IPS-20b (cell line): Measurements from ENCODE around the gene PAK1.

Experiments used
- H3K27ac ChIP-seq: one replicate; pipeline ENCODE4 v1.5.1; 2013; ENCODE audit warnings: low read length
- H3K27me3 ChIP-seq: 2 replicates; pipeline ENCODE4 v1.6.1; 2013; ENCODE audit warnings: mild to moderate bottlenecking, low read length, inconsistent platforms; ENCODE audit not compliant: insufficient read depth
- H3K36me3 ChIP-seq: 2 replicates; pipeline ENCODE4 v1.6.1; 2013; ENCODE audit warnings: low read depth, mild to moderate bottlenecking, inconsistent platforms, low read length, moderate library complexity; ENCODE audit not compliant: insufficient read depth
- H3K4me1 ChIP-seq: 2 replicates; pipeline ENCODE4 v1.6.1; 2013; ENCODE audit warnings: mild to moderate bottlenecking, control low read depth, inconsistent platforms, low read length, moderate library complexity; ENCODE audit not compliant: insufficient read depth
- H3K4me3 ChIP-seq: 2 replicates; pipeline ENCODE4 v1.5.1; 2013; ENCODE audit warnings: mild to moderate bottlenecking, low read length, inconsistent platforms
- H3K9ac ChIP-seq: 2 replicates; pipeline ENCODE4 v1.6.1; 2013; ENCODE audit warnings: low read depth, mild to moderate bottlenecking, inconsistent platforms, low read length, moderate library complexity
- H3K9me3 ChIP-seq: 2 replicates; pipeline ENCODE4 v1.6.1; 2013; ENCODE audit warnings: mild to moderate bottlenecking, low read depth, low read length, inconsistent platforms; ENCODE audit not compliant: insufficient read depth

PAK1 gene

GRCh38 chr11:77435972-77436371 is 37.9 kb downstream of the PAK1 start:
- no peaks in the 10 kb centered on the region for H3K27me3 ChIP-seq
- no peak overlapping the region for H3K4me3 ChIP-seq
- no peak overlapping the region for H3K27ac ChIP-seq
- no peaks in the 10 kb centered on the region; the same call in 1 of the 2 replicates for H3K4me1 ChIP-seq
- H3K36me3 ChIP-seq: no peaks in the 10 kb centered on the region
- H3K9me3 ChIP-seq: no peaks in the 10 kb centered on the region
- H3K9ac ChIP-seq: no peak overlapping the region

DNA sequence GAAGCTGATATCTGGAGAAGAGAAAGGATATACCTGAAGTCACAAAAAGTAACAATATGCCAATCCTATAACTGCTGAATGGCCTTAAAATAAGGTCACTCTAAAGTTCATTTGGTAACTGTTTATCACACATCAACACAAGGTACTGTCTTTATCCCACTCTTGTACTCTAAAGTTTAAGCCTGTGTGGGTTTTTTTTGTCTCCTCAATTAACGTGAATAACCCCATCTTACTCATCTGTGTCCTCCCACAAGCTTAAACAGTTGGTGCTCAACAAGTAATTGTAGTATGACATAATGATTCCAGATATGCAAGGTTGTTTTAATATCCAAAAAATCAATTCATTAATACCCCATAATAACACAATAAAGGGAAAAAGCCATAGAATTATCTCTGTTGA is 42.1 kb downstream of the PAK1 start:
- Histone ChIP-seq H3K9me3 (no peaks in the 10 kb centered on the region), H3K9ac (no peak overlapping the region), H3K27me3 (no peaks in the 10 kb centered on the region), H3K36me3 (no peaks in the 10 kb centered on the region), H3K27ac (no peak overlapping the region), H3K4me3 (no peak overlapping the region), H3K4me1 (0 out of 2 replicates have a peak, but pooled peaks cover 4% of the 10 kb centered on the region)

DNA sequence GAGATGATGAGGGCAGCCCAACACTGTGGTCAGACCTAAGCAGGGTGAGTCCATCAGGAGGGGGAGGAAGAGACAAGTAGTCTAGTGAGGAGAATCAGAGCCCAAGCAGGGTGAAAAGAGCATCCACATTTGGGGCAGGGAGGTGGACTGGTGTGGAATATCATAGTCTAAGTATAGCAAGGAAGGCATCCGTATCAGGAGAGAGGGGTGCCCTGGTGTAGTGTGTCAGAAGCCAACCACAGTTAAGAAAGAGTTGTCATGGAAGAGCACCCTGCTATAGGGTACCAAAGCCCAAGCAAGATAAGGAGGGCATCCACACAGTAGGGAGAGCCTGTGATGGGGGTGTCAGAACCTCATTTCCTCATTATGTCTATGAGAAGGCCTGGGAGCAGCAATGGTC is 45.3 kb downstream of the PAK1 start:
- no peak overlapping the region for H3K4me3 ChIP-seq
- H3K9ac ChIP-seq: no peak overlapping the region
- H3K36me3 ChIP-seq: no peaks in the 10 kb centered on the region
- peaks cover 4% of the 10 kb centered on the region; the same call in 1 of the 2 replicates for H3K4me1 ChIP-seq
- no peaks in the 10 kb centered on the region for H3K9me3 ChIP-seq
- no peaks in the 10 kb centered on the region for H3K27me3 ChIP-seq
- no peak overlapping the region for H3K27ac ChIP-seq

GRCh38 chr11:77425346-77425745 is 48.5 kb downstream of the PAK1 start:
- no peak overlapping the region for H3K9ac ChIP-seq
- H3K36me3 ChIP-seq: no peaks in the 10 kb centered on the region
- H3K9me3 ChIP-seq: no peaks in the 10 kb centered on the region
- H3K4me1 ChIP-seq: peaks cover 16% of the 10 kb centered on the region; the same call in 1 of the 2 replicates
- H3K4me3 ChIP-seq: no peak overlapping the region
- no peak overlapping the region for H3K27ac ChIP-seq
- no peaks in the 10 kb centered on the region for H3K27me3 ChIP-seq

DNA sequence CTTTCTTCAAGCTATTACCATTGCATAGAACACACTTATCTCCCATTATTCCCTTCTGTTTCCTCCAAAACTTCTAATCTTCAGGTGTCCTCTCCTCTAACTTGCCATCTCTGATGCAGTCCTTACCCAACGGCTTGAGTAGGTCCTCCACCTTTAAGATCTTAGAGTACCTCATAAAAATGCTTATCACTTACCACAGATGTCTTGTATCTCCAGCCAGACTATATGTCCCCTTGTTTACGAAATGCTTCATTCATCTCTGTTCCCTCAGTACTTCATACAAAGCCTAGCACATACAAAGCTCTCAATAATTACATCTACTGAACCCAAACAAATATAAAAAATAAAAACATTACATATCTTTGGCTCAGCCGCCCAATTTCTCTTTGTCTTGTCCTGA is 49.2 kb downstream of the PAK1 start:
- peaks cover 23% of the 10 kb centered on the region; the same call in 1 of the 2 replicates for H3K4me1 ChIP-seq
- no peaks in the 10 kb centered on the region for H3K9me3 ChIP-seq

DNA sequence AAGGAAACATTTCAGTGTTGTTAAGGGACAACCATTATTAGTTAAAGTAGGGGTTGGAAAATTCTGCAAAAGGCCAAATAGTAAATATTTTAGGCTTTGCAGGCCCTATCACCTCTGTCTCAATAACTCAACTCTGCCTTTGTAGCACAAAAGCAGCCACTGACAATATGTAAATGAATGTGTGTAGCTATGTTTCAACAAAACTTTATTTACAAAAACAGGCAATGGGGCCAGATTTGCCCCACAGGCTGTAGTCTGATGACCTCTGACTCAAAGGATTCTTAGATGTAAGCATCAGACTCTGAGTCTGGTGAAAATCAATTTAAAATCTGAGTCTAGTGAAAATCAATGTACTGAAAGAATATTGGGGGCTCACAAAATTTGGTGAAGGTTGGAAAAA is 50.3 kb downstream of the PAK1 start:
- H3K27me3 ChIP-seq: no peaks in the 10 kb centered on the region
- H3K4me1 ChIP-seq: peaks cover 32% of the 10 kb centered on the region
- H3K9me3 ChIP-seq: no peaks in the 10 kb centered on the region

More for the DNA sequence above, 49.2 kb downstream of the PAK1 start:
- Histone ChIP-seq H3K4me3 (no peak overlapping the region), H3K27ac (no peak overlapping the region), H3K9ac (no peak overlapping the region), H3K36me3 (no peaks in the 10 kb centered on the region), H3K27me3 (no peaks in the 10 kb centered on the region)

GRCh38 chr11:77422687-77423086 is 51.2 kb downstream of the PAK1 start:
- no peak overlapping the region for H3K27ac ChIP-seq
- H3K9ac ChIP-seq: no peak overlapping the region
- peaks cover 36% of the 10 kb centered on the region for H3K4me1 ChIP-seq
- H3K9me3 ChIP-seq: no peaks in the 10 kb centered on the region
- no peak overlapping the region for H3K4me3 ChIP-seq
- no peaks in the 10 kb centered on the region for H3K36me3 ChIP-seq
- no peaks in the 10 kb centered on the region for H3K27me3 ChIP-seq

More for the DNA sequence above, 50.3 kb downstream of the PAK1 start:
- H3K9ac ChIP-seq: no peak overlapping the region
- H3K4me3 ChIP-seq: no peak overlapping the region
- no peaks in the 10 kb centered on the region for H3K36me3 ChIP-seq
- no peak overlapping the region for H3K27ac ChIP-seq

DNA sequence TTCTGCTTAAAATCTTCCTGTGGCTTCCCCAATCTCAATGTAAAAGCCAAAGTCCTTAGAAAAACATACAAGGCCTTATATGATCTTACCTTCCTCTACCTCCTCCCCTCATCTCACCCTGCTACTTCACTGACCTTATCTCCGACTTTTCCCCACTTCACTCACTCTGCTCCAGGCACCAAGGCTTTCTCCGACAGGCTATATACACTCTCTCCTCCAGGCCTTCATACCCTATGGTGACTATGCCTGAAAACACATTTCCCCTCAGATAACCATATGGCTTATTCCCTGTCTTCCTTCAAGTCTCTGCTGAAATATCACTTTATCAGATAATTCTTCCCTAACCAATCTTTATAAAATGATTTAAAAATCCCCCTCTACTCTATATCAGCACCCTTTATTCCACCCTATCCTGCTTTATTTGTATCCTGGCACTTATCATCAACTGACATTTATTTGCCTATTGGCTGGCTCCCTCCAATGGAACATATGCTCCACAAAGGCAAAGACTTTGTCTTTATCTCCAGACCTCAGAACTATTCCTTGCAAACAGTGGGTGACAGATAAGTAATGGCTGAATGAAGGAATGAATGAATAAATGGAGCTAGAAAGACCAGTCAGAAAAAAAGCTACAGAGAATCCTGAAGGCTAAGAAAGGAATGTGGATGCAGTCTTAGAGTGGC is 52.7 kb downstream of the PAK1 start:
- no peaks in the 10 kb centered on the region for H3K27me3 ChIP-seq
- H3K9ac ChIP-seq: no peak overlapping the region
- H3K27ac ChIP-seq: no peak overlapping the region
- H3K9me3 ChIP-seq: no peaks in the 10 kb centered on the region
- H3K36me3 ChIP-seq: no peaks in the 10 kb centered on the region
- H3K4me1 ChIP-seq: peaks cover 33% of the 10 kb centered on the region
- H3K4me3 ChIP-seq: no peak overlapping the region

GRCh38 chr11:77418971-77419597 is 54.8 kb downstream of the PAK1 start:
- Histone ChIP-seq H3K27me3 (no peaks in the 10 kb centered on the region), H3K27ac (no peak overlapping the region), H3K36me3 (no peaks in the 10 kb centered on the region), H3K4me3 (no peak overlapping the region), H3K9me3 (no peaks in the 10 kb centered on the region), H3K9ac (no peak overlapping the region), H3K4me1 (peaks cover 41% of the 10 kb centered on the region)

GRCh38 chr11:77418155-77418970 is 55.5 kb downstream of the PAK1 start:
- H3K27ac ChIP-seq: no peak overlapping the region
- no peak overlapping the region for H3K4me3 ChIP-seq
- H3K36me3 ChIP-seq: no peaks in the 10 kb centered on the region
- H3K9me3 ChIP-seq: no peaks in the 10 kb centered on the region
- peaks cover 46% of the 10 kb centered on the region for H3K4me1 ChIP-seq
- no peaks in the 10 kb centered on the region for H3K27me3 ChIP-seq
- no peak overlapping the region for H3K9ac ChIP-seq

GRCh38 chr11:77416357-77416756 is 57.5 kb downstream of the PAK1 start:
- no peak overlapping the region for H3K9ac ChIP-seq
- H3K9me3 ChIP-seq: no peaks in the 10 kb centered on the region
- H3K4me1 ChIP-seq: peaks cover 53% of the 10 kb centered on the region
- H3K36me3 ChIP-seq: no peaks in the 10 kb centered on the region
- H3K27ac ChIP-seq: no peak overlapping the region
- H3K4me3 ChIP-seq: no peak overlapping the region
- no peaks in the 10 kb centered on the region for H3K27me3 ChIP-seq
